DND-41 (cell line): Measurements from ENCODE around the gene KRTAP26-1.

Experiments
- ATAC-seq: fragments of 200-7000 bp; cut with Tn5 transposase; 3 replicates; pipeline ENCODE4 v1.9.1; 2021; ENCODE audit warnings: low read depth; ENCODE audit not compliant: insufficient read depth
- DNase-seq: peaks from one replicate; pipeline ENCODE4 v3.0.0-alpha.2; 2020
- H2AFZ ChIP-seq: 2 replicates; pipeline ENCODE4 v1.6.0; 2012; ENCODE audit warnings: low read depth, low read length
- H3K27ac ChIP-seq: 2 replicates; pipeline ENCODE4 v1.5.1; 2012; ENCODE audit warnings: low read length, inconsistent platforms
- H3K27me3 ChIP-seq: fragments of 200-600 bp; sonication (generic); 2 replicates; pipeline ENCODE4 v1.6.0; 2012; ENCODE audit warnings: low read length, mild to moderate bottlenecking, inconsistent platforms; ENCODE audit not compliant: insufficient read depth, poor library complexity
- H3K36me3 ChIP-seq: 2 replicates; pipeline ENCODE4 v1.5.1; 2012; ENCODE audit warnings: low read length, inconsistent platforms; ENCODE audit not compliant: insufficient read depth
- H3K4me1 ChIP-seq: 2 replicates; pipeline ENCODE4 v1.5.1; 2012; ENCODE audit warnings: mild to moderate bottlenecking, low read length; ENCODE audit not compliant: insufficient read depth
- H3K4me2 ChIP-seq: 2 replicates; pipeline ENCODE4 v1.6.0; 2012; ENCODE audit warnings: mild to moderate bottlenecking, moderate library complexity, low read length, inconsistent platforms; ENCODE audit not compliant: insufficient read depth
- H3K4me3 ChIP-seq, 2 experiments: fragments of 200-600 bp in 1 of 2; shearing (Covaris generic) in 1 of 2; 2 replicates each; pipeline ENCODE4 v1.5.1; 2012 to 2016; ENCODE audit warnings: inconsistent platforms in 2 of 2, low read length in 2 of 2, mild to moderate bottlenecking in 2 of 2, low read depth in 1 of 2, moderate library complexity in 1 of 2
- H3K79me2 ChIP-seq: 2 replicates; pipeline ENCODE4 v1.6.0; 2012; ENCODE audit warnings: low read length, inconsistent platforms; ENCODE audit not compliant: insufficient read depth
- H3K9ac ChIP-seq: 2 replicates; pipeline ENCODE4 v1.6.0; 2012; ENCODE audit warnings: low read depth, mild to moderate bottlenecking, inconsistent platforms, low read length, moderate library complexity
- H3K9me3 ChIP-seq: 2 replicates; pipeline ENCODE4 v1.5.1; 2012; ENCODE audit warnings: low read length, moderate library complexity, mild to moderate bottlenecking, inconsistent platforms; ENCODE audit not compliant: insufficient read depth, severe bottlenecking
- H4K20me1 ChIP-seq: 2 replicates; pipeline ENCODE4 v1.6.0; 2012; ENCODE audit warnings: low read length; ENCODE audit not compliant: insufficient read depth
- EZH2 ChIP-seq: IDR thresholded peaks from 3 replicates; pipeline ENCODE4 v1.6.1; 2012; ENCODE audit warnings: borderline replicate concordance, low read depth, mild to moderate bottlenecking, moderate library complexity, low read length, inconsistent platforms; ENCODE audit not compliant: severe bottlenecking
- TF ChIP-seq, protein P1 (sequence below): IDR thresholded peaks from 2 replicates; pipeline ENCODE4 v1.5.1; 2012; ENCODE audit warnings: borderline replicate concordance, low read length, moderate library complexity, mild to moderate bottlenecking; ENCODE audit not compliant: poor library complexity, severe bottlenecking; ENCODE audit errors: extremely low read depth

KRTAP26-1 gene

GRCh38 chr21:30305136-30305535 is 15.0 kb downstream of the KRTAP26-1 start:
- no peaks in the 10 kb centered on the region for H4K20me1 ChIP-seq
- no peak for DNase-seq
- H2AFZ ChIP-seq: no peak overlapping the region
- ATAC-seq: no peak
- no peaks in the 10 kb centered on the region for H3K4me1 ChIP-seq
- no peak for TF ChIP-seq EZH2
- TF ChIP-seq, protein P1, sequence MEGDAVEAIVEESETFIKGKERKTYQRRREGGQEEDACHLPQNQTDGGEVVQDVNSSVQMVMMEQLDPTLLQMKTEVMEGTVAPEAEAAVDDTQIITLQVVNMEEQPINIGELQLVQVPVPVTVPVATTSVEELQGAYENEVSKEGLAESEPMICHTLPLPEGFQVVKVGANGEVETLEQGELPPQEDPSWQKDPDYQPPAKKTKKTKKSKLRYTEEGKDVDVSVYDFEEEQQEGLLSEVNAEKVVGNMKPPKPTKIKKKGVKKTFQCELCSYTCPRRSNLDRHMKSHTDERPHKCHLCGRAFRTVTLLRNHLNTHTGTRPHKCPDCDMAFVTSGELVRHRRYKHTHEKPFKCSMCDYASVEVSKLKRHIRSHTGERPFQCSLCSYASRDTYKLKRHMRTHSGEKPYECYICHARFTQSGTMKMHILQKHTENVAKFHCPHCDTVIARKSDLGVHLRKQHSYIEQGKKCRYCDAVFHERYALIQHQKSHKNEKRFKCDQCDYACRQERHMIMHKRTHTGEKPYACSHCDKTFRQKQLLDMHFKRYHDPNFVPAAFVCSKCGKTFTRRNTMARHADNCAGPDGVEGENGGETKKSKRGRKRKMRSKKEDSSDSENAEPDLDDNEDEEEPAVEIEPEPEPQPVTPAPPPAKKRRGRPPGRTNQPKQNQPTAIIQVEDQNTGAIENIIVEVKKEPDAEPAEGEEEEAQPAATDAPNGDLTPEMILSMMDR: no peak
- no peaks in the 10 kb centered on the region for H3K36me3 ChIP-seq
- no peak overlapping the region for H3K27ac ChIP-seq
- H3K4me2 ChIP-seq: no peak overlapping the region
- no peaks in the 10 kb centered on the region for H3K9me3 ChIP-seq
- no peaks in the 10 kb centered on the region for H3K79me2 ChIP-seq
- no peak overlapping the region for H3K4me3 ChIP-seq
- no peak overlapping the region for H3K9ac ChIP-seq
- H3K27me3 ChIP-seq: no peaks in the 10 kb centered on the region

DNA sequence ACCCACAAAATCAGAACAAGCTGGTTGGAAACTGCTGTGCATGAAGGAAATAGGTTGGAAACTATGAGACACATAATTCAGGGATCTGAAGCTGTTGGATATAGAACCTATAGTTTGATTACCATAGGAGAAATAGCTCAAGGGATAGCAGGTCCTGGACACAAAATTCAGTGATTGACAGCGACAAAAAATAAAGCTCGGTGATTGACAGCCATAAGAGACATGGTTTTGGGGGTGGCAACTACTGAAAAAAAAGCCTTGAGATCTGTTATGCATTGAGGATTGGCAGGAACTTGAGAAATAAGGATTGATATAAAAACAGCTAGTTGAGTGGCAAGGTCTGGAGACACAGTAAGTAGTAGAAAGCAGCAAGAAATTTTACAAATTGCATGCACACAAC is 30.9 kb downstream of the KRTAP26-1 start, which contains the start of gene KRTAP25-1:
Gene KRTAP25-1, minus strand, starts transcription at position 300 of the 400 bp plus-strand sequence. Its CDS starts 24 bp downstream, at position 276.
- no peaks in the 10 kb centered on the region for H3K36me3 ChIP-seq
- H3K9me3 ChIP-seq: no peaks in the 10 kb centered on the region
- H3K27me3 ChIP-seq: no peaks in the 10 kb centered on the region
- H3K4me3 ChIP-seq: no peak within 1 kb of the TSS
- H2AFZ ChIP-seq: no peak within 1 kb of the TSS
- TF ChIP-seq, protein P1: no peak
- TF ChIP-seq EZH2: no peak
- ATAC-seq: no peak
- H3K9ac ChIP-seq: no peak within 1 kb of the TSS
- H3K4me2 ChIP-seq: no peak within 1 kb of the TSS
- no peak for DNase-seq
- no peak within 1 kb of the TSS for H3K27ac ChIP-seq
- no peaks in the 10 kb centered on the region for H4K20me1 ChIP-seq
- H3K4me1 ChIP-seq: no peaks in the 10 kb centered on the region
- no peaks in the 10 kb centered on the region for H3K79me2 ChIP-seq

GRCh38 chr21:30282850-30283249 is 37.3 kb downstream of the KRTAP26-1 start, which contains the start of gene KRTAP24-1:
KRTAP24-1 (minus strand) TSS chr21:30282950; CDS start chr21:30282932, 18 bp downstream.
- TF ChIP-seq, protein P1: no peak
- no peak for TF ChIP-seq EZH2
- DNase-seq (no peak), ATAC-seq (no peak)
- Histone ChIP-seq H2AFZ (no peak within 1 kb of the TSS), H3K4me1 (no peaks in the 10 kb centered on the region), H3K4me2 (no peak within 1 kb of the TSS), H3K9me3 (no peaks in the 10 kb centered on the region), H3K27ac (no peak within 1 kb of the TSS), H4K20me1 (no peaks in the 10 kb centered on the region), H3K36me3 (no peaks in the 10 kb centered on the region), H3K9ac (no peak within 1 kb of the TSS), H3K27me3 (no peaks in the 10 kb centered on the region), H3K4me3 (no peak within 1 kb of the TSS), H3K79me2 (no peaks in the 10 kb centered on the region)

DNA sequence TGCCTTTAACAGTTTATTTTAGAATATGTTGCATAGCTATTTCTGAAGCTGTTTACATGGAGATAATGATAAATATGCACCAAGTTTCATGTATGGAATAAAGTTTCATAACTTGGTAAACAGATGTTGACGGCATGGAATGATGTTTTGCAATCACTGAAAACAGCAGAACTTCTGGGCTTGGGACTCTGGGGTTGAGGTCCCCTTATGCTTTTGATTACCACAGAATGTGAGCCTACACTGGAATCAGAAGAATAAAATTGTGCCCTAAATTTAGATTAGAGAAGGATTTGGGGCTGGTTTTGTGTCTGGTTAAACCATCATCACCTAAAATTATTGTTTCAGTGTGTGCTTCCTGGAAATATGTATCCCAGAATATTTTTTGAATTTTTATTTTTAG is 48.5 kb downstream of the KRTAP26-1 start:
- no peaks in the 10 kb centered on the region for H3K36me3 ChIP-seq
- no peak for TF ChIP-seq EZH2
- TF ChIP-seq, protein P1: no peak
- no peak overlapping the region for H3K4me3 ChIP-seq
- no peaks in the 10 kb centered on the region for H3K27me3 ChIP-seq
- no peak overlapping the region for H2AFZ ChIP-seq
- ATAC-seq (no peak), DNase-seq (no peak)
- H3K4me2 ChIP-seq: no peak overlapping the region
- H3K27ac ChIP-seq: no peak overlapping the region
- no peaks in the 10 kb centered on the region for H3K4me1 ChIP-seq
- H3K9ac ChIP-seq: no peak overlapping the region
- no peaks in the 10 kb centered on the region for H4K20me1 ChIP-seq
- H3K9me3 ChIP-seq: no peaks in the 10 kb centered on the region
- H3K79me2 ChIP-seq: no peaks in the 10 kb centered on the region
